RWPE1 (cell line): ENCODE results near the gene MACROD1.

Experiments
- CTCF ChIA-PET: fragments of 350-600 bp; sonication (Branson Sonifier 250); formaldehyde crosslinking; extraction: SDS; loops from one replicate; lab custom pipeline; 2021; lab: Yijun Ruan, JAX
- POLR2A ChIA-PET: fragments of 400-600 bp; formaldehyde crosslinking; extraction: SDS; loops from one replicate; lab custom pipeline; 2020; ENCODE audit warnings: antibody characterized with exemption; ENCODE audit not compliant: low non-redundant PET; lab: Yijun Ruan, JAX
- DNase-seq: peaks from one replicate; pipeline ENCODE4 v3.0.0; 2012; ENCODE audit warnings: low spot score
- H3K27ac ChIP-seq: fragments of 450-650 bp; 2 replicates; pipeline ENCODE4 v1.5.1; 2017
- TF ChIP-seq, protein P1 (sequence below): fragments of 450-650 bp; conservative IDR thresholded peaks from 2 replicates; pipeline ENCODE4 v1.5.1; 2017; ENCODE audit warnings: low read depth, mild to moderate bottlenecking

MACROD1 gene

DNA sequence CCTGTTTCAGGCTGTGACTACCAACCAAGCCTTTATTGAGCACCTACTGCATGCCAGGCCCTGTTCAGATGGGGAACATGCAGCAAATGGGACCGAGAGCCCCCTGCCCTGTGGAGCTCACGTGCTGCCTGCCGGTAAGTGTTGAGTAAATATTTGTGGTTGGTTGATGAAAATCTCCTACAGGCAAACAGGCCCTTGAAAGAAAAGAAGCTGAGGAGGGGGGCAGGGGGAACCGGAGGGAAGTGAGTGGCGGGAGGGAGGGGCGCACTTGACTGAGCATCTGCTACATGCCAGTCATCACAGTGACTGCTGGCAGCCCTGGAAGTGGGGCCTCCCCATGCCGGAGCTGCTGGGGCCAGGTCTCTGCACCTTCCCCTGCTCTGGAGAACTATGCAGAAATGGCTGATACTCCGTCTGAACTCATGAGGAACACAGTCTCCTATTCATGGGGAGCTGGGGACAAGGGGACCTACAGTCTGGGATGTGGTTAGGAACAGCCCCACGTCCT lies 34.2 kb downstream of the MACROD1 start:
- POLR2A ChIA-PET: no interaction called here
- CTCF ChIA-PET: interaction anchor here (1.2 to 1.3 kb wide), 2 partner anchors 16 to 21 kb away, joined by 6 read pairs; no protein-coding TSS in a partner anchor
- TF ChIP-seq, protein P1, sequence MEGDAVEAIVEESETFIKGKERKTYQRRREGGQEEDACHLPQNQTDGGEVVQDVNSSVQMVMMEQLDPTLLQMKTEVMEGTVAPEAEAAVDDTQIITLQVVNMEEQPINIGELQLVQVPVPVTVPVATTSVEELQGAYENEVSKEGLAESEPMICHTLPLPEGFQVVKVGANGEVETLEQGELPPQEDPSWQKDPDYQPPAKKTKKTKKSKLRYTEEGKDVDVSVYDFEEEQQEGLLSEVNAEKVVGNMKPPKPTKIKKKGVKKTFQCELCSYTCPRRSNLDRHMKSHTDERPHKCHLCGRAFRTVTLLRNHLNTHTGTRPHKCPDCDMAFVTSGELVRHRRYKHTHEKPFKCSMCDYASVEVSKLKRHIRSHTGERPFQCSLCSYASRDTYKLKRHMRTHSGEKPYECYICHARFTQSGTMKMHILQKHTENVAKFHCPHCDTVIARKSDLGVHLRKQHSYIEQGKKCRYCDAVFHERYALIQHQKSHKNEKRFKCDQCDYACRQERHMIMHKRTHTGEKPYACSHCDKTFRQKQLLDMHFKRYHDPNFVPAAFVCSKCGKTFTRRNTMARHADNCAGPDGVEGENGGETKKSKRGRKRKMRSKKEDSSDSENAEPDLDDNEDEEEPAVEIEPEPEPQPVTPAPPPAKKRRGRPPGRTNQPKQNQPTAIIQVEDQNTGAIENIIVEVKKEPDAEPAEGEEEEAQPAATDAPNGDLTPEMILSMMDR: no peak
- DNase-seq: no peak
- peak overlapping the region; percentile 10; the same call in 1 of the 2 replicates for H3K27ac ChIP-seq

DNA sequence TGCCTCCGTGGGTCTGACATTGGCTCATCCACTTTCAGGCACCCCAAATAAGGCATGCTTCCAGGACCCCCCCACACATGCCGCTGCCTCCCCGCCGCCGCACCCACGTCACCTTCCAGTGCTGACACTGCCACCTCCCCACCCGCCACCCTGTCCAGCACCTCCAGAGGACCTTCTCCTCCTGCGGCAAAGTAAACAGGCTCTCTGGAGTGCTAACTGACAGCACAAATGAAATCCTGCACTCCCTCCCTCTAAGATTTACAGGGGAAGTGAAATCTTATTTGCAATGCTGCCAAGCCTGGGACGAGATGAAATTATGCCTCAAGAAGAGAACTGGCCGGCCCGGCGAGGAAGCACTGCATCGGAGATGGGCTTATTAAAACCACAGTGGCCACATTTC lies 35.3 kb downstream of the MACROD1 start:
- ChIA-PET CTCF (interaction anchor here (1.3 kb wide), 1 partner anchor 17 kb away, joined by 6 read pairs; no protein-coding TSS in a partner anchor), POLR2A (no interaction called here)
- DNase-seq: no peak

DNA sequence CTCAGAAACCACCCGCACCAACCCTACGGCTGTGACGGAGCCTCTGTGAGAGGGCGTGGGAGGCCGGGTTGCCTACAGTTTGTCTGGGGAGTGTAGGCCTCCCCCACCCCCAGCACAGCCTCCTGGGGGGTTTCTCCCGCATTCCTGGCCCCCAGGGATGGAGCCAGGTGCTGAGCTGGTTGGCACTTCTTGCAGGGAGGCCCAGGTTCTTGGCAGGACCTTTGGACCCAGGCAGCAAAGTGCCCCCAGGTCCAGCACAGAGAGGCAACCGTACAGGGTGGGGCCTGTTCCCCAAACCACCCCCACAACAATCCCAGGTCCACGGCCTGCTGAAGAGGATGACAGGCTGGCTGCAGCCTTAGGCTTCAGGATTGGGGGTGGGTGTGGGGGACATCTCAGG lies 36.5 kb downstream of the MACROD1 start:
- ChIA-PET CTCF (no interaction called here), POLR2A (no interaction called here)
- DNase-seq: no peak
- TF ChIP-seq, protein P1: no peak
- no peak overlapping the region for H3K27ac ChIP-seq

More for the DNA sequence above, 35.3 kb downstream of the MACROD1 start:
- TF ChIP-seq, protein P1: no peak
- H3K27ac ChIP-seq: peak overlapping the region; percentile 19; the same call in 1 of the 2 replicates

DNA sequence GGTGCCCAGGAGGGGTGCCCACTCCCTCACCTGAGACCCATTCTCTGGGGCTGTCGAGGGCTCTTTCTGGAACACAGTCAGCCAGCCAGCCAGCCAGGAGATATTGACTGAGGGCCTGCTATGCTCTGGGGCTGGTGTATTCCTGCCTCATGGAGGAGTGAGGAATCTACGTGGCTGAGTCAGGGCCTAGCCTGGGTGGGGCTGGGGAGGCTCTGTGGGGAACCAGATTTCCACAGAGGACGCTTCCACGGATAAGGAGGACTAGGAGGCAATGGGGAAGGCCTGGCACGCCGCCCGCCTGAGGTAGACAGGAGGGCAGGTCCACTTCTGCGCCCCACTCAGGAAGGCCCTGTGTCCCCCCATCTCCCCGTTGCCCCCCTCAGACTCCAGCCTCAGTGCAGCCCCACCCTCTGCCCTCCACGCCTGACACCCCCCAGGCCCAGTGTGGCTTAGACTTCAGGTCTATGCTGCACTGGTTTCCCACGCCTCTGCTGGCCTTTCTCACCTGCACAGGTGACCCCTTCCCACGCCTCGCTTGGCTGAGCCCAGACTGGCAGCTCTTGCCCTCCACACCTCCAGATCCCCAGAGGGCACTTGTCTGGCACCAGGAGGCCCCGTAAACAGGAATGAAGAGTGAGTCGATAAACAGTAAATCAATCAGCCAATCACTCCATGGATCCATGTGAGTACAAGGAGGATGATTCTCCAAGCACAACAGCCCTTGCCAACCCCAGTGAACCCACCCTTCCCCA lies 37.5 kb downstream of the MACROD1 start:
- TF ChIP-seq, protein P1: no peak
- DNase-seq: no peak
- POLR2A ChIA-PET: no interaction called here
- CTCF ChIA-PET: interaction anchor here (0.9 kb wide), 1 partner anchor 128 kb away, joined by 3 read pairs; no protein-coding TSS in a partner anchor
- H3K27ac ChIP-seq: peak overlapping the region; percentile 20; the same call in 1 of the 2 replicates

DNA sequence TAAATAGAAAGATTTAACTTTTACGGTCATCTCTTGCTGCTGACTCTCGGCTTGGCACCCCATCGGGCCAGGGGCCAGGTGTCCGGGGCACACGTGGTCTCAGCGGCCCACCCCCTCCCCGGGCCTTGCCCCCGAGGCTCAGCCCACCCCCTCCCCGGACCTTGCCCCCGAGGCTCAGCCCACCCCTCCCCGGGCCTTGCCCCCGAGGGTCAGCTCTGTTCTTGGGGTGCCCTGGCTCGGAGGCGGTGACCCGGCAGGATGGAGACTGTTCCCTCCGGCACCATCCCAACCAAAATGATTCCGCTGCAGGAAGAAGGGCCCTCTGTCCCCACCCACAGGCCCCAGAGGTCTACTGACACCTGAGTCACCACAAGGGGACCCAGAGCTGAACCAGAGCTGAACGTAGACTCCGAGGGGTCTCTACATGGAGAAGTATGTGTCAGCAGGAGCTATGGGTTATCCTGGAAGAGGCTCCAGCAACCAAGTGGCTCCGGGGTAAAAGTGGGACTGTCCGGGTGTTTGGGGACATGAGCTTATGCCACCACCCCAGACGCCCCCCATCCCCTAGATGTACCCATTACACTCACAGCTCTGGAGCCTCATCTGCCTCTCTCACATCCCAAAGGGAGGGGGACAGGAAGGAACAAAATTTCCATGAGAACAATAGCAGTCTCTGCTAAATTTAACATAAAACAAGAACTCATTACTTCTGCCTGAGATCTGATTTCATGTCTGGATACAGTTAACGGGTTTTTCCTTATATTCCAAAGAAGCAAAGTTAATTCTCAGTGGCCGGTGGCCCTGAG lies 38.4 kb downstream of the MACROD1 start:
- CTCF ChIA-PET: interaction anchor here (0.9 kb wide), 1 partner anchor 127 kb away, joined by 3 read pairs; no protein-coding TSS in a partner anchor
- POLR2A ChIA-PET: no interaction called here
- no peak for DNase-seq
- H3K27ac ChIP-seq: peak overlapping the region; percentile 20; the same call in 1 of the 2 replicates
- TF ChIP-seq, protein P1: no peak

DNA sequence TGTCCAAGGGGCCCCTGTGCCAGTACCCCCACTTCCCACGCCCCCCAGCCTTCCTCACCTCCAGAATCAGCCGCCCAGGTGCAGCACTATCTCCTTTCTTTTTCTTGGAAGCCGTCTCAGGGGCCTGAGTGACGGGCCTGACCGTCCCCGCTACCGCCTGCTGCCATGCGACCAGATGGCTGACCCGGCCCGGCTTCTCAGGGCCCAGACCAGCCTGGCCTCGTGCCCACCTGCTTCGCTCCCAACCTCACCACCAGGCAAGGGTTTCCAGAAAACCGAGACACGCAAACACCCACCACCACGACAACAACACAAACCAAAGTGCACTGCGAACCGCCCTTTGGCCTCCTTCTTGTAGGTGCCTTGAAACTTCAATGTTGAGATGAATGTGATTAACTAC lies 39.1 kb downstream of the MACROD1 start:
- TF ChIP-seq, protein P1: no peak
- POLR2A ChIA-PET: no interaction called here
- no peak overlapping the region for H3K27ac ChIP-seq
- no peak for DNase-seq
- CTCF ChIA-PET: no interaction called here
